ENCODE data around the gene CES1.
"Not testable (repeated sequence)": the region's sequence is repeated elsewhere in the genome, so short reads cannot be mapped to it uniquely, and the experiment has no call there.

Gene CES1

DNA sequence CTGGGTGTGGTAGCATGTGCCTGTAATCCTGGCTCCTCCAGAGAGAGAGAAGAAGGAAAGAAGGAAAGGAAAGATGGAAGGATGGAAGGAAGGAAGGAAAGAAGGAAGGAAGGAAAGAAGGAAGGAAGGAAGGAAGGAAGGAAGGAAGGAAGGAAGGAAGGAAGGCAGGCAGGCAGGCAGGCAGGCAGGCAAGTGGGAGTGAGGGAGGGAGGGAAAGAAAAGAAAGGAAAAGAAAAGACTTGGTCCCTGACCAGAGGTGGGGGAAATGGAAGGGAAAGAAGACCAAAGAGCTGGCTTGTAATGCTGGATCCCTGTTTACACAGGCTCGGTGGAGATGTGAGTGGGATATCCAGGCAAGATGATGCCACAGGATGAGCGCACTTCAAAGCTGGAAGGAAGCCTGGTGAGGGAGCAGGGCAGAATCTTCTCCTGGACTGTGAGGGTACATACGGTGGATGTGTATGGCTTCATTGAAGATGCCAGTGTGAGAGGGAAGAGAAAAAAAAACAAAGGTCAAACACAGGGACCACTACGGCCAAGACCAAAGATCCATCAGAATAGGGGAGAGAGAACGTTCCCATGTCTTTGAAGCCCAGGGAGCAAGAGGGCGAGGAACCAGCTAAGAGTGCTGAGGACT, 2.1 kb downstream of the CES1 start:
- no peak for DNase-seq

DNA sequence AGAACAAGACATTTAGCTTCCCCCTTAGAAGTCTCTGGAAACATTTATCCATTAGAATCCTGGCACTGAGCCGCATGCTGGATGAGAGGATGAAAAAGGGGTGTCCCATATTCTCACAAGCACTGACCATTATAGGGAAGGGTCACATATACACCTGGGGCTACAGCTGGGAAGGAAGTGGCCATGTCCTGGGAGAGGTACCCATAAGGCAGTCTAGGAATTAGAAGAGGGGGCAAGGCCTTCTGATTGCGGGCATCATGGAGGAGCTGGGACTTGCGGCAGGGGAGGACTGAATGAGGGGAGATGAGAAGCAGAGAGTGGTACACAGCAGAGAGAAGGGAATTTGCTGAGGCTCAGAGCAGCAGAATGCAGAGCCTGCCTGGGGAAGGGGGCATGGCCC, 3.7 kb downstream of the CES1 start:
- not testable (repeated sequence) for DNase-seq

DNA sequence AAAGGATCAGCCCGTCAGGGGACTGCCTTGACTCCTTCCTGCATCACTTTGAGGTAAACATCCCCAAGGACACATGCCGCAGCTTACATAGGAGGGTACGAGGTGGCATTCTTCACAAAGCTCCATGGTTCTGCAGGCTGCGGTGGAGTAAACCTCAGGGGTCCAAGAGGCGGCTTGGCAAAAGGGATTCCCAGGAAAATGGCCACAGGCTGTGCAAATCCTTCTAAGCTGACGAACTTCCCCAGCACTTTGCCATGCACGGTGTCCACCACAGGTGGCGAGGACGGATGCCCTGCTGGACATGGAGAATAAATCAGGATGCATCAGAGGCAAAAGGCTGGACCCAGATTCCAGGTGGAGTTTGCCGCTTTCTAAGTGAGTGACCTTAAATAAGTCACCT, 4.2 kb downstream of the CES1 start:
- DNase-seq = no peak

DNA sequence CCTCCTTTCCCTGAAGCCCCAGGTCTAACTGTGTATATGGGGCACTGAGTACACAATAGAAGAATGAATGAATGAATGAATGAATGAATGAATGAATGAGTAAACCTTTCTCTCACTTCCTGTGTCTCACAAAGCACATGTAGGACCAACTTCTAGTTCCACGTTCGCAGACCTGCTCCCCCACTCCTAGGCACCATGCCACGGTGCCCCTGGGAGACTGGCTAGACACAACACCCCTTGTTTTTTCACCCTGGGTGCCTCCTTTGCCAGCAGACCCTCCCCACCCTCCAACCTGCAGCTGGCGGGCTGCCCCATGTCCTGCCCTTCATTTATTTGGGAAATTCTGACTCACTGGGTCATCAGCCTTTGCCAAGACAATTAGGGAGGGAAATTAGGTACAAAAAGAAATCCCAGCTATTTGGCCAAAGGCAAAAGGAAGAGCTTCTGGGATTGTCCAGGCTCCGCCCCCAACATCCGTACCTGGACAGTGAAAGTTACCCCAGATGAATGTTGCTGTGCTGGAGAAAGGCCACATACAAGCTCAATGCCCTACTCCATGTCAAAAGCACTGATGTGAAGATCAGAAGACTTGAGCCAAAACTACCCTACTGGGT, 7.7 kb downstream of the CES1 start:
- DNase-seq = no peak

DNA sequence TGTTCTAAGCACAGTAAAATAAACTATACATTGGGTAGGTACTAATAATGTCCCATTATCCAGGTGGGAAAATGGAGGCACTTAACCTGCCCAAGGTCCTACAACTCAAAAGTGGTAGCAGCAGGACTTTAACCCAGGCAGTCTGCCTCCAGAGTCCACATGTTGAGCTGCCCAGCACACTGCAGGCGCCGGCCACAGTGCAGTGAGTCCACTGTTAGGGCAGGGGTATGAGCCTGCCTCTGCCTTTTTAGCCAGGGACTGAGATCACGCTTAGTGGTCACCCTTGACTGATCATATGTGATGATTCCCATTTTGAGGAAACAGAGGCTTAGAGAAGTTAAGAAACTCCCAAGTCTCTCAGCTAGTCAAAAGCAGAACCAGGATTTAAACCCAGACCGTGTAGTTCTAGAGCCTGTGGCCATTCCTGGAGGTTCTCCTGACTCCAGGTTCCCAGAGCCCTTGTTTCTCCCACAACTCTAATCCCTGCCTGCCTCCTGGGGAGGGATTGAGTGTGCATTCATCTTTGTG, 8.4 kb downstream of the CES1 start:
- DNase-seq = peak; percentile 28 to 70 (median 46)

DNA sequence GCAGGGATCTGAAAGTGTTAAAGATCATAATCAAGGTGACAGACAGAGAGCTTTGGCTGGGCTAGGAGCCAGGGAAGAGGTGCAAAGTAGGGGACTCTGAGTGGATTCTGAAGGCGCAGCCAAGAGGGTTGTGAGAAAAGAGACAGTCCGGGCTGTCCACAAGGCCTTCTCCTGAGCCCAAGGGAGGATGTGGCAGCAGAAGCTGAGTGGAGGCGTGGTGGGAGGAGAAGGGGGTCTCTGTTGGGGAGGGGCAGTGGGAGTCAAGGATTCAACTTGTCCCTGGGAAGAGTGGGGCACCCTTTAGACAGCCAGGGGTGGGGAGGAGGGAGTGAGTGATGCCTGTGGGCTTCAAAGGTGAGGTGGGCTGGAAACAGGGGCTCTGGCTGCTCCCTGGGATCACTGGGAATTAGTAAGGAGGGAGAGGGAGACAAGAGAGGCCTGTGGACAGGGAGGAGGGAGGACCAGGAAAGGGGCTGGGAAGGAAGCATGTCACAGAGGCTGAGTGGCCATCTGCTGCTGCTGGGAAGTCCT, 10.6 kb downstream of the CES1 start:
- no peak for DNase-seq

DNA sequence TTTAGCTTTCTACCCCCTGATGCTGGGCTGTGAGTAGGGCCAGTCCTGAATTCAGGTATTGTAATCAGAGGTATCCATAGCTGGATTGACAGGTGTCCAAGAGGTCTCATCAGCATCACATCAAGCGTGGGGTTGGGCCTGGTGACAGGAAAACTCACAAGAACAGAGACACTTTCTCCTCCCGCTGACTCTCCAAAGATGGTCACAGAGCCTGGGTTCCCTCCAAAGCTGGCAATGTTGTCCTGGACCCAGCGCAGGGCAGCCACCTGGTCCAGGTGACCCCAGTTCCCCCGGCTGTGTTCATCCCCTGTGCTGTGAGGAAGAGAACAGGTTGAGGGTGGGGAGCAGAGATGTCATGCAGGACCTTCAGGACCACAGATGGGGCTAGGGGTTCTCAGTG, 11.7 kb downstream of the CES1 start:
- DNase-seq = no peak

DNA sequence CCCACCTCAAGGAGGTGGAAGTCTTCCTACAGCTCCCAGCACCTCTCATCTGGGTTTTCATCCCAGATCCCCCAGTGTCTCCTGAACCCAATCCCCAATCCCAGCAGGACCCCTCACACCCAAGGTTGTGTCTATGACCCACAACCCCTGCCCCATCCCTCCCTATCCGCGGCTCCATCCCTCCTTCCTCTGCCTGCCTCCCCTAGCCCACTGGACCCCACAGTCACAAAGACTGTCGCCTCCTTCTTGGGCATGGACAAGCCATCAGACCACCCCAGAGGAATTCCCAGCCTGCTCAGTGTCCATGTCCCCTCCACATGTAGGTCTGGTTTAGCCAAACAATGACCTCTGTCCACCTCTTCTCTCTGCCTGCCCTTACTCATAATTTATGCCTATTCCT, 12.3 kb downstream of the CES1 start:
- no peak for DNase-seq

DNA sequence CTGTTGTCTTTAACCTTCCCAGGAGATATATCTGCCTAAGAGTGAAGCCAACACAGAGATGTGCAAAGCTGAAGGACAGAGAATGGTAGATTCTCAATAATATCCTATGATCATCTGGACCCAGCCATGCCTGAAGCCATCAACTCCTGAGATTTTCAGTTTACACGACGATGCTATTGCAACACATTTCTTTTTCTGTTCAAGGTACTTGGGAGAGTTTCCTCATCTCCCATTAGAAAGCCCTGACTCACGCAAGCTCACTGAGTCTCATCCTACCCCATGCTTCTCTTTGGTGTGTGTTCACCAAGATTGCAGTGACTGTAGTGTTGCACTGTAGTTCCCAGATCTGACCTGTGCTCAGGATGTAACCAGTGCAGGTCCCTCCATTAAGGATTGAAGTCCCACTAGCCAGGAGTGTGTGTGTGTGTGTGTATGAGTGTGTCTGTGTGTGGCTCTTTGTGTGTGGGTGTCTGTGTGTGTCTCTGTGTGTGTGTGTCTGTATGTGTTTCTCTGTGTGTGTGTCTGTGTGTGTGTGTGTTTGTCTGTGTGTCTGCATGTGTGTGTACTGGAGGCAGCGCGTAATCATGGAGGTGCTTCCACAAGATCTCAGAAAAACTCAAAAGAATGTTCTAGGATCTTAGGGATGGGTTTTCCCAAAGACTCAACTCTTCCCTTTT, 15.5 kb downstream of the CES1 start:
- DNase-seq = no peak

DNA sequence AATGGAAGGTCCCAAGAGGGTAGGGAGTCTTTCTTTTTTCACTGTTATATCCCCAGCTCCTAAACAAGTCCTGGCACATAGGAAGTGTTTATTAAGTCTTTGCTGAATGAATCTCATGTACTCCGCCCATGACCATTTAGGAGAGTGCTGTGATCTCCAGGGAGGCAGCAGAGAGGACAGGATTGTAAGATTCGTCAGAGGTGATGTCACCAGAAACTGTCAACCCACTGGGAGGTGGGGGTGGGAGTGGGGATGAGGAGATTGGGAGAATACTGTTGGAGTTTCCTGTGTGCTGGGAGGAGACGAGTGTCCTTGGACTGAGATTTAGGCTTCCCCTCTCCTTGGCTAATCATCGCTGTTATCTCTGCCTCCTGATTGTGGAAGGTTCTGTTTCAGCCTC, 16.7 kb downstream of the CES1 start:
- not testable (repeated sequence) for DNase-seq

DNA sequence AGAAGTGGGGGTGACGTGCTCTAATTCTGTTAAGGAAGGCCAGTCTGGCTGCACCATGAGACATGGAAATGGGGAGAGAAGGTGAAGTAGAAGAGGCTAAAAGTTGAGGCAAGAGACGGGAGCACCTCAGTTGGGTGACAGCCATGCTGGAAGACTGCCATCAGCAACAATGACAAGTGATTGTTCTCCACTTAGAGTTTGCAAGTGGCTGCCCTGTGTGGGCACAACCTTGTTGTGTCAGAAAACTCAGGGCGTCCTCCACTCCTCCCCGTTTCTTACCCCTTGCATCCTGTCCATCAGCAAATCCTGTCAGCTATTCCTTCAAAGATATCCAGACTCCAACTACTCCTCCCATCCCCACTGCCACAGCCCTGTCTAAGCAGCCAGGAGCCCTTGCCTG, 17.6 kb downstream of the CES1 start:
- DNase-seq = no peak

DNA sequence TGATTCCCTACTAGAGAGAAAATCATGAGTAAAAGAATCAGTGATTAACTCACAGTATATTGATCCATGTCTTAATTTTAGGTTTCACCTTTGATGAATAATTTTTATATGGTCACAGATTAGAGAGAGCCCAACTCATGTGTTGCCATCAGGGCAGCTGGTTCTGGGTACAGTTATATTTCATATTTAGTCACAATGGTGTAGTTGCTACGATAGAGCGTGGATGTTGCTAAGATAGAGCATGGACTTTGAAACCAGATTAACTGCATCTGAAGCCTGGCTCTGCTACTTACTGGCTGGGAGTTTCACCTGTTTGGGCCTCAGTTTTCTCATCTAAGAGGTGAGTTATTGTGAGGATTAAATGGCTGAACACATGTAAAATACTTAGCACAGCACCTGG, 18.7 kb downstream of the CES1 start:
- DNase-seq = not testable (repeated sequence)

DNA sequence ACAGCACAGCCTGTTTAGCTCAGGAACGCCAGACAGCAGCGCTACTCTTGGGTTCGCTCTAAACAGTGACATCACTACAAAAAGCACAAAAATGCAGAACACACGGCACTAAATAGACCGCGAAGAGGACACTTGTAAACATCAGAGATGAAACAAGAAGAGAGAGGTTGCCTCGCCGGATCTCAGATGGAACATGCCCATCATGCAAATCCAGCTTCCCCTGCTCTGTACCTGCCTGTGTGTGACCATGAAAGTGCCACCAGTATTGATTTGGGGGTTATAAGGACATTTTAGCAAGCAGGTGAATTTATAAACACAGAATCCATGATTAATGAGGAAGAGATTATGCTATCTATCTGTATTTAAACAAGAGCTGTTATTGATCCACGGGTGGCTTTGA, 19.2 kb downstream of the CES1 start:
- not testable (repeated sequence) for DNase-seq

DNA sequence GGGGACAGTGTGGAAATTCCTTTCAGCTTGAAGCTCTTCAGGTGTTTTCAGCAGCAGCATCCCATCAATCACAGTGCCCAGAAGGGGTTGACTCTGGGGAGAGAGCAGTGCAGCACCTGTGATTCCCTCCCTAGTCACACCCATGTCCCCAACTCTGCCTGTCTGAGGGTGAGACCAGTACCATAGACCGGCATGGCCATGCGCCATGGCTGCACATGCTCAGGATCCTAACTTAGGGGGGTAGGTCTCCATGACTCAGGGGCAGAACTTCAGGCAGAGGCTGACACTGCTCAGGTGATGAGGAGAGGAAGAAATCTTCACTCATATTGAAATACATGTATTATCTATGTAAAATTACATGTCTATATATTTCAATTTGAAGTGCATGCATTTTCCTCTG, 19.9 kb downstream of the CES1 start:
- no peak for DNase-seq

DNA sequence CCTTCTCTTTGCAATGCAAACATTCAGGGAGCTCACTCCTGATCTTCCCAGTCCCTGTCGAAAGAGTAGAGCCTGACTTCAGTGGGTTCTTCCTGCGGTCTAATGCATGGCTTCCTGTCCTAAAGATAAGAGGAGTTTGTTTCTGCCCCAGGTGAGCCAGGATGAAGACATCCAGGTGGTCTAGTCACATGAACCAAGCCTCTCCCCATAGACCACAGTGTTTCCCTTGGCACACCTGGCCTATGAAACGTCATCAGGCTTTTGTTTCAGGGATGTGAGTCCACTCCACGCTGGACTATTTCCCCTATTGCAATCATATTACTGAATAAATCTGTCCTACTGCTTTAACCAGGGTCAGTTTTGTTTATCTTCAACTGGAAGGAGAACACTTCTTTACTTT, 21.1 kb downstream of the CES1 start:
- DNase-seq = no peak

DNA sequence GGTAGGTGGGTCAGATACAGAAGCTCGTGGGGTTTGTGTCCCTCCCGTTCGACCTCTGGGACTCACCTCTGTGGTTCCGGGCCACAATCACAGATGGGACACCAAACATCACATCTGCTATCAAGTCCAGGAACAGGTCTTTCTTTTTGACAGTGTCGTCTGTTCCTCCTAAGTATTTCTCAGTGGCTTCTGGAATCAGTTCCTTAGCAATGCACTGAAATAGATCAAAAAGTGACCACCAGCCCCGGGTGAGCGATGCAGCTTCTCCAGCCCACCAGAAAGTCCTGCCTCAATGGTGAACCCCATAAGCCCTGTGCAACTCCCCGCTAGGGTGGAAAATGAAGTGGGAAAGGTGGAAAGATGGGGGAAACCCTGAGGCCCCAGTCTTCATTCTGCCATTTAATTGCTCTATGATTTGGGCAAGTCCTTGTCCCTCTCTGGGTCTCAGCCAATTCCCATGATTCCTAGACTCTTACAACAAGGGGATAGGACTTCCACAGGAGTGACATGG, 22.4 kb downstream of the CES1 start:
- no peak for DNase-seq

DNA sequence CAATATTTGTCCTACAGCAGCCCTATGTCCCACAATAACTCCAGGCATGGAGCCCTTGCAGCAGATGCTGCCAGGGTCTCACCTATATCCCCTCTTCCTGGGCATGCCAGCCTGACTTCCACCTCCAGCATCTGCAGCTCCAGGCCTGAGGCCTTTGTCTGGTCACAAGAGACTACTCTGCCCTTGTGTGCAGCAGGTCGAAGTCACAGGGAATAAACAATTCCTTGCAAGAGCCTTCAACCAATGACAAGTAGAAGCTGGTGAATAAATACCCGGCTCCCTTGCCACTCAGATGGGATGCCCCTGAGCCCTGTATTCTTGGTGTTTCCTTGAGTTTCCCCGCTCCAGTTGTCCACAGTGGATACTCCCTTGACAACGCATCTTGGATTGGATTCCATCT, 23.0 kb downstream of the CES1 start:
- no peak for DNase-seq

DNA sequence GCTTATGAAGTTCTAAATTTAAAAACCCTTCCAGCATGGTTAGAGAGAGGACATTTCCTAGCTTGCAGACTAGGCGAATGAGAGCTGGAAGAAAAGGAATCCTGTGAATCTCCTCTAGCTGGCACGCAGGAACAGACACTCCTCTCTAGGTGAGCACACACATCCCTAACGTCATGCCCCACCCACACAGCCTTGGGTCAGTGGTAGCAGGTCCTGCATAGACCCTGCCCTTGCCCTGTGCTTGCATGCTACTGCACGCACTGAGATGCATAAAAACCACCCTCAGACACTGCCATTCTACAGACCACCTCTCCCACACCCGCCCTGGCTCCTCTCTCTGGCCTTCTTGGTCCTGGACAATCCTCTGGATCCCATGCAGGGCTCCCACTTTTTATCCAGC, 23.5 kb downstream of the CES1 start:
- no peak for DNase-seq

DNA sequence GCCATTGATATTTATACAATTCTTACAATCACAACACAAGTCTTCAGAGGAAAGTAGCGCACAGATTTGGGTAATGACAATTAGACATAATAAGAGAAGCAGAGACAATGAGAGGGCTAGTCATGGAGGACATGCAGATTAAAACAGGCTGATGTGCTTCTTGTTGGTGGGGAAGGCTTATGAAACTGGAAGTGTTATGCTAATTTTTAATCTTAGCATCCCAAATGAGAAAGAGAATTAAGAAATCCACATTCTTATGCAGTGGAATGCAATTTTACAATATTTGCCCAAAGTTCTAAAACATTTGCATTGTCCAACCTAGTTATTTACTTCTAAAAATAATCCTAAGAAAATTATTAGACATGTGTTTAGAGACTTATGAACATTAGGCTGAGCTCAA, 24.6 kb downstream of the CES1 start:
- not testable (repeated sequence) for DNase-seq

DNA sequence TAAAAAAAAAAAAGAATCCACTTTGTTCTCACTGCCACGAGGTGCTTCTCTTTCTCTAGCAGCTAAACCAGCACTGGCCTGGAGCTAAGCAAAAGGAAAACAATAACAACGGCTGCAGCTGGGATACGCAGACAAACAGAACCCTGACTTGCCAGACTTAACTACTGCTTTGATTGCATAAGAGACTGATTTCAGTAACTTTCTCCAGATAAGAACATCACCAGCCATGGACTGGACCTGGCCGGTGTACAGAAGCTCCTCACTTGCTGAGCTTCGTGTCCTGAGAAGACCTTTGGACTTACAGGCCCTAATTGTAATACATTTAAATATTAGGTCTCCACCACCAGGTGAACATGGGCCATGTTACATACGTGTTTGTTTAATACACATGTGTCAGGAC, 27.8 kb downstream of the CES1 start:
- not testable (repeated sequence) for DNase-seq

DNA sequence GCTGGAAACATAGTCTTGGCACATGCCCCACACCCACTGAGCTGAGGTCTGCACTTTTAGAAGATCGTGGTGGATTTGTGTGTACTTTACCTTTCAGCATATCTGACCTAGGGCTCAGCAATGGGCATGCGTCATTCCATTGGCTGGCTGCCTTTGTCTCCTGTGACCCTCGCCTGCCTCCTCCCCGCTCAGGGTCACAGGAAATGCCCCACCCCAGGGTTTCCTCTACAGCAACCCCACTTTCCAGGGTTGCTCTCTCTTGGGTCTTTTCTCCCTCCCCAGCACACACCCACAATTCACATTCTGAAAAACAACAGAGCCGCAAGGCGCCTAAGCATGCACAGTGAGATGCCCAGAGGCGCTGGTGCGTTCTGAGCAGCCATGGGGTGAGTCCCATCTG, 29.2 kb downstream of the CES1 start:
- not testable (repeated sequence) for DNase-seq

DNA sequence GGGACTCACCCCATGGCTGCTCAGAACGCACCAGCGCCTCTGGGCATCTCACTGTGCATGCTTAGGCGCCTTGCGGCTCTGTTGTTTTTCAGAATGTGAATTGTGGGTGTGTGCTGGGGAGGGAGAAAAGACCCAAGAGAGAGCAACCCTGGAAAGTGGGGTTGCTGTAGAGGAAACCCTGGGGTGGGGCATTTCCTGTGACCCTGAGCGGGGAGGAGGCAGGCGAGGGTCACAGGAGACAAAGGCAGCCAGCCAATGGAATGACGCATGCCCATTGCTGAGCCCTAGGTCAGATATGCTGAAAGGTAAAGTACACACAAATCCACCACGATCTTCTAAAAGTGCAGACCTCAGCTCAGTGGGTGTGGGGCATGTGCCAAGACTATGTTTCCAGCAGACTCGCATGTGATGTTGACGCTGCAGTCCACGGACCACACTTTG, 39.9 kb downstream of the CES1 start:
- DNase-seq = not testable (repeated sequence)

DNA sequence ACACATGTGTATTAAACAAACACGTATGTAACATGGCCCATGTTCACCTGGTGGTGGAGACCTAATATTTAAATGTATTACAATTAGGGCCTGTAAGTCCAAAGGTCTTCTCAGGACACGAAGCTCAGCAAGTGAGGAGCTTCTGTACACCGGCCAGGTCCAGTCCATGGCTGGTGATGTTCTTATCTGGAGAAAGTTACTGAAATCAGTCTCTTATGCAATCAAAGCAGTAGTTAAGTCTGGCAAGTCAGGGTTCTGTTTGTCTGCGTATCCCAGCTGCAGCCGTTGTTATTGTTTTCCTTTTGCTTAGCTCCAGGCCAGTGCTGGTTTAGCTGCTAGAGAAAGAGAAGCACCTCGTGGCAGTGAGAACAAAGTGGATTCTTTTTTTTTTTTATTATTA, 41.4 kb downstream of the CES1 start:
- not testable (repeated sequence) for DNase-seq

All from suppressor macrophage (primary cell).